ENCODE data around the gene P4HB.

GRCh38 chr17:81863833-81864768, 3.8 kb upstream of the P4HB start:
- TF ChIP-seq, protein P1, sequence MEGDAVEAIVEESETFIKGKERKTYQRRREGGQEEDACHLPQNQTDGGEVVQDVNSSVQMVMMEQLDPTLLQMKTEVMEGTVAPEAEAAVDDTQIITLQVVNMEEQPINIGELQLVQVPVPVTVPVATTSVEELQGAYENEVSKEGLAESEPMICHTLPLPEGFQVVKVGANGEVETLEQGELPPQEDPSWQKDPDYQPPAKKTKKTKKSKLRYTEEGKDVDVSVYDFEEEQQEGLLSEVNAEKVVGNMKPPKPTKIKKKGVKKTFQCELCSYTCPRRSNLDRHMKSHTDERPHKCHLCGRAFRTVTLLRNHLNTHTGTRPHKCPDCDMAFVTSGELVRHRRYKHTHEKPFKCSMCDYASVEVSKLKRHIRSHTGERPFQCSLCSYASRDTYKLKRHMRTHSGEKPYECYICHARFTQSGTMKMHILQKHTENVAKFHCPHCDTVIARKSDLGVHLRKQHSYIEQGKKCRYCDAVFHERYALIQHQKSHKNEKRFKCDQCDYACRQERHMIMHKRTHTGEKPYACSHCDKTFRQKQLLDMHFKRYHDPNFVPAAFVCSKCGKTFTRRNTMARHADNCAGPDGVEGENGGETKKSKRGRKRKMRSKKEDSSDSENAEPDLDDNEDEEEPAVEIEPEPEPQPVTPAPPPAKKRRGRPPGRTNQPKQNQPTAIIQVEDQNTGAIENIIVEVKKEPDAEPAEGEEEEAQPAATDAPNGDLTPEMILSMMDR (IDR thresholded peaks at IDR 0.05), result no peak
- TF ChIP-seq POLR2A (IDR thresholded peaks at IDR 0.05), result no peak
- no peak for TF ChIP-seq POLR2AphosphoS5 (IDR thresholded peaks at IDR 0.05)

Data from breast epithelium (tissue), 3 donors.